D721Med (cell line): Measurements from ENCODE around the gene GALNS.
"Not testable (repeated sequence)": the region's sequence is repeated elsewhere in the genome, so short reads cannot be mapped to it uniquely, and the experiment has no call there.

Experiments used
- DNase-seq: peaks from one replicate; pipeline ENCODE4 v3.0.0; 2011; ENCODE audit warnings: low spot score; ENCODE audit not compliant: insufficient read length
- FAIRE-seq: peaks from 2 replicates; lab custom pipeline; 2011; peaks lifted over from hg19 to GRCh38; lab: Jason Lieb, UNC
- TF ChIP-seq, protein P1 (sequence below): IDR thresholded peaks from 2 replicates; pipeline ENCODE4 v1.5.1; 2012; ENCODE audit warnings: mild to moderate bottlenecking, control low read depth; ENCODE audit not compliant: insufficient read depth; ENCODE audit errors: missing control alignments

The GALNS gene

DNA sequence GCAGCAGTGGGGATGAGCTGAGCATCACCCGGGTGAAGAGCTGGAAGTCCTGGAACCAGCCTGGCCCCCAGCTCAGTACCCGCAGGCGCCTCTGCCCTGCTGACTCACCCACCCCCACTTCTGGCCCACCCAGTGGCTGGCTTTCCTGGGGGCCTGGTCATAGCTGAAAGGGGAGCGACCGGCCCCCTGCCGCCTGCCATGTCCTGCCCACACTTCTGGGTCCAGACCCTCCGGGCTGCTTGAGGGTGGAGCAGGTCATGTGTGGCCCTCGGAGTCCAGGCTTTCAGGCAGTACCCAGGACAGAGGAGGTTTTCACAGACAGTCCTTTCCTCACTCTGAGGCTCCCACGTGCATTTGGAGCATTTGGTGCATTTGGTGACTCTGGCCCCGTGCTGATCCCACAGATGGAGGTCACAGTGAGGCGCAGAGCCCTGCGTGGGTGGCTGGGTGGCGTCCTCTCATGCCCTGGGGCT, 64.6 kb downstream of the GALNS start:
- FAIRE-seq, result no peak

DNA sequence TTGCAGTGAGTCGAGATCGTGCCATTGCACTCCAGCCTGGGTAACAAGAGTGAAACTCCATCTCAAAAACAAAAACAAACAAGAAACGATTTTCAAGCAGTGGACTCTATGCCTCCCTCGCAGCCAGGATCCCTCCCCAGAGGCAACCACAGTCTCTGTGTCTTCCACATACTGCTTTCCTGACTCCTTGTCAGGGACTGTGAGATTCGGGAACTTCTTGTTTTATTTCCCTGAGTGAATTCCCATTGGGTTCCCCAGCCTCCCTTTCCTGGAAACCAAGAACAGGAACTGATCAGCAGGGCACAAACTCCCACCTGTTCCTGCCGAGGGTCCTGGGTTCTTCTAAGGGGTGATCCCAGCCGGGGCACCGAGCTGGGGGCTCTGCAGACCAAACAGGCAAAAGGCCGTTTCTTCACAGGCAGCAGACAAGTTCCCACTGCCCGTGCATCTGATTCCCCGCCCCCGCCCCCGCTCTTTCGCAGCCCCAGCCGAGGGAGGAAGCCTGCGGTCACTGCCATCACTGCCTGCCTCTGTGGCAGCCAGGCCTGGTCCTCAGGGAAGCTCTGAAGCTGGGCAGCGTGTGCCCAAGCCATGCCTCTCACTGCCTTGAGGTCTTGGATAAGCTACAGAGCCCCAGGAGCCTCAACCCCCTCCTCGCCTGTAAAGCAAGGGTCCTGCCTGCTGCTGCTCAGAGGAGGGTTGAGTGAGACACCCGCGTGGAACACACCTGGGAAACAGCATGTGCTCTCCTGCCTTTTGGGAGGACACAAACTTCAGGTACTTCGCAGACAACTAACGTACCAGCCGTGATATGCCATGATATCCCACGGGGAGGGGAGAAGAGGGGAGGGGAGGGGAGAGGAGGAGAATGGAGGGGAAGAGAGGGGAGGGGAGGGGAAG, 66.2 kb downstream of the GALNS start:
- FAIRE-seq, result no peak
- TF ChIP-seq, protein P1, sequence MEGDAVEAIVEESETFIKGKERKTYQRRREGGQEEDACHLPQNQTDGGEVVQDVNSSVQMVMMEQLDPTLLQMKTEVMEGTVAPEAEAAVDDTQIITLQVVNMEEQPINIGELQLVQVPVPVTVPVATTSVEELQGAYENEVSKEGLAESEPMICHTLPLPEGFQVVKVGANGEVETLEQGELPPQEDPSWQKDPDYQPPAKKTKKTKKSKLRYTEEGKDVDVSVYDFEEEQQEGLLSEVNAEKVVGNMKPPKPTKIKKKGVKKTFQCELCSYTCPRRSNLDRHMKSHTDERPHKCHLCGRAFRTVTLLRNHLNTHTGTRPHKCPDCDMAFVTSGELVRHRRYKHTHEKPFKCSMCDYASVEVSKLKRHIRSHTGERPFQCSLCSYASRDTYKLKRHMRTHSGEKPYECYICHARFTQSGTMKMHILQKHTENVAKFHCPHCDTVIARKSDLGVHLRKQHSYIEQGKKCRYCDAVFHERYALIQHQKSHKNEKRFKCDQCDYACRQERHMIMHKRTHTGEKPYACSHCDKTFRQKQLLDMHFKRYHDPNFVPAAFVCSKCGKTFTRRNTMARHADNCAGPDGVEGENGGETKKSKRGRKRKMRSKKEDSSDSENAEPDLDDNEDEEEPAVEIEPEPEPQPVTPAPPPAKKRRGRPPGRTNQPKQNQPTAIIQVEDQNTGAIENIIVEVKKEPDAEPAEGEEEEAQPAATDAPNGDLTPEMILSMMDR, result no peak

More for the DNA sequence above, 64.6 kb downstream of the GALNS start:
- no peak for DNase-seq
- TF ChIP-seq, protein P1, result no peak

DNA sequence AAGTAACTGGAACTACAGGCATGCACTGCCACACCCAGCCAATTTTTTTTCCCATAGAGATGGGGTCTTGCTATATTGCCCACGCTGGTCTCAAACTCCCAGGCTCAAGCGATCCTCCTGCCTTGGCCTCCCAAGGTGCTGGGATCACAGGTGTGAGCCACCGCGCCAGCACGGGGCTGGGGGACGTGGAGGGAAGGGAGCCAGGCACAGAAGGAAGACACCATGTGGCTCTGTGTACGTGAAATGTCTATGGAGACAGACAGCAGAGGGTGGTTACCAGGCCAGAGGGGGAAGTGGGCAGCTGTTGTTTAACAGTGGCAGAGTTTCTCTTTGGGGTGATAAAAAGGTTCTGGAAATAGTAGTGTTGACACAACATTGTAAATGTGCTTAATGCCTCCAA, 67.2 kb downstream of the GALNS start:
- DNase-seq (no peak), FAIRE-seq (no peak)

More for the DNA sequence above, 66.2 kb downstream of the GALNS start:
- DNase-seq, result no peak

DNA sequence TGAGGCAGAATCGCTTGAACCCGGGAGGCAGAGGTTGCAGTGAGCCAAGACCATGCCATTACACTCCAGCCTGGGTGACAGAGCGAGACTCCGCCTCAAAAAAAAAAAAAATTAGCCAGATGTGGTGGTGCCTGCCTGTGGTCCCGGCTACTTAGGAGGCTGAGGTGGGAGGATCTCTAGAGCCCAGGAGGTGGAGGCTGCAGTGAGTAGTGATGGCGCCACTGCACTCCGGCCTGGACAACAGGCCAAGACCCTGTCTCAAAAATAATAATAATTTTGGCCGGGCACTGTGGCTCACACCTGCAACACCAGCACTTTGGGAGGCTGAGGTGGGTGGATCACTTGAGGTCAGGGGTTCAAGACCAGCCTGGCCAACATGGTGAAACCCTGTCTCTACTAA, 68.0 kb downstream of the GALNS start:
- DNase-seq, FAIRE-seq: not testable (repeated sequence)

More for the DNA sequence above, 67.2 kb downstream of the GALNS start:
- TF ChIP-seq, protein P1, result no peak

DNA sequence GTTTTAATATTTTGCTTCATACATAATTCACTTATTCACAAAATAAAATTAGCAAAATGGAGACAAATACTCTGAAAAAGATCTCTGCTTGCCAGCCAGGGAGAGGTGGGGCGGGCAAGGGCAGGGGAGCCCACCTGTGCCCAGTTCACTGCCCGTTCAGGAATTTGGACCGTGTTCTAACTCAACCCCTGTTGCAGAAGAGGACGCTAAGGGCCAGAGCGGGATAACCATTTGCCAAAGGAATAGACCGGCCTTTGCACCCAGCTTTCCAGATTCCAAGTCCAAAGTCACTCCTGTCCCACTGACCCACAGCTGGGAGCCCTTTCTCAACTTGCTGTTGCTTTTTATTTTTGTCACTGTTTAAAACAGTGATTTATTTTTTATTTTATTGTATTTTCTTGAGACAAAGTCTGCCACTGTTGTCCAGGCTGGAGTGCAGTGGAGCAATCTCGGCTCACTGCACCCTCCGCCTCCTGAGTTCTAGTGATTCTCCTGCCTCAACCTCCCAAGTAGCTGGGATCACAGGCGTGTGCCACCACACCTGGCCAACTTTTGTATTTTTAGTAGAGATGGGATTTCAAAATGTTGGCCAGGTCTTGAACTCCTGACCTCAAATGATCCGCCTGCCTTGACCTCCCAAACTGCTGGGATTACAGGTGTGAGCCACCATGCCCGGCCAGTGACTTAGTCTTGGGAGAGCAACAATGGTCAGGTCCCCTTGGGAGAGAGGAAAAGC, 69.0 kb downstream of the GALNS start:
- TF ChIP-seq, protein P1, result no peak
- FAIRE-seq, result no peak
- DNase-seq, result no peak

DNA sequence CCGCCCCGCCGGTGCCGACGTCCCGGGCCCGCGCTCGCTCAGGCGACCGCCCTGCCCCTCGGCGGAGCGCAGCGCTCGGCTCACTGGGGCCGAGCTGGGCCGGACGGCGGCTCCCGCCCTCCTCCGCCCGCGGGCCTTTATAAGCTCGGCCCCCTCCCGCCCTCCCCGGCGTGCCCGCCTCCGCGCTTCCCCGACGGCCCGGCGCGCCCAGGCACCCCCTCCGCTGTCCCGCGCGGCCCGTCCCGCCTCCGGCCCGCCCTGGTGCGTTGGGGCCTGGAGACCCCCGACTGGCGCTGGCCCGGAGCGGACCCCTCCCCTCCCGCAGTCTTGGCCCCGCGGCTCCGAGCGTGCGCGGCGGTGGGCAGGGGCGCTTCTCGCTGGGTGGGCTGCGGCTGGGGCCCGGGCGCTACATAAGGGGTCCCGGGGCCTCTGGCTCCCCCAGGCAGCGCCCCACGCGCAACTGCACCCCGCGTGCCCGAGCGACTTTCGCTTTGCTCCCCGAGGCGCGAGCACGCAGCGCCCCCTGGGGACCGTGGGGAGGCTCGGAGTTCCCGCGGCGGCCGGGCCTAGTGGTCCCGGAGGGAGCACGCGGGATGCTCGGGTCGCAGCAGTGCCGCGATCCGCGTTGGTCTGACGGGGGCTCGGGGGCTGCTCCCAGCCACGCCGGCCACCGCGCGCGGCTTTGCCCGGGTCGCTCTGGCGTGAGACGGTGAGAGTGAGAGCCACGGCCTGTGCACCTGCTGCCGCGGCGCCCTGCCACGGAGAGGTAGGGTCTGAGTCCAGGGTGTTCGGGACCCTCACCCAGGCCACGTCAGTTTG, 71.4 kb downstream of the GALNS start, which contains the start of gene PIEZO1:
Gene PIEZO1 (minus strand): TSS at position 115 of the 819 bp plus-strand sequence. CDS start 256 bp downstream, outside the sequence.
- TF ChIP-seq, protein P1, result peak; percentile 68
- no peak for DNase-seq
- no peak for FAIRE-seq

DNA sequence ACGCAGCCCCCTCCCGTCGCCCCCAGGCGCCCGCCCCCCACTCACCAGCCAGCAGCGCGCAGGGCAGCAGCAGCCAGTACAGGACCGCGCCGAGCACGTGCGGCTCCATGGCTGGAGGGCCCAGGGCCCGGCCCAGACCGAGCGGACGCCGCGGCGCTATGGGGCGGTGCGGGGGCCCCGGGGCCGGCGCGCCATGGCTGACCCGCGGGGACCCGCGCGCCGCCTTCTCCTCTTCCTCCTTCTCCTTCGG, 72.0 kb downstream of the GALNS start:
- FAIRE-seq (no peak), DNase-seq (no peak)
- TF ChIP-seq, protein P1, result no peak
